Transverse colon (tissue), 3 donors: ENCODE measurements around the gene FBXO21.

Experiments used
- CTCF ChIP-seq, 5 experiments: fragments of 200-600 bp in 3 of 5; fragments of 450-650 bp in 2 of 5; sonication (generic) in 3 of 5; IDR thresholded peaks; 1 replicate in 2 of 5; 2 replicates in 3 of 5; pipeline ENCODE4 v1.5.1; 2016 to 2017; ENCODE audit warnings: antibody characterized with exemption in 5 of 5, inconsistent platforms in 3 of 5, mild to moderate bottlenecking in 2 of 5, moderate library complexity in 1 of 5
- EP300 ChIP-seq: sonication (generic); formaldehyde crosslinking; IDR thresholded peaks from one replicate; pipeline ENCODE4 v1.6.1; 2017; ENCODE audit warnings: antibody characterized with exemption, low read depth
- POLR2A ChIP-seq: fragments of 450-650 bp; IDR thresholded peaks from one replicate; pipeline ENCODE4 v1.6.1; 2016; ENCODE audit warnings: antibody characterized with exemption, mild to moderate bottlenecking, moderate library complexity

DNA sequence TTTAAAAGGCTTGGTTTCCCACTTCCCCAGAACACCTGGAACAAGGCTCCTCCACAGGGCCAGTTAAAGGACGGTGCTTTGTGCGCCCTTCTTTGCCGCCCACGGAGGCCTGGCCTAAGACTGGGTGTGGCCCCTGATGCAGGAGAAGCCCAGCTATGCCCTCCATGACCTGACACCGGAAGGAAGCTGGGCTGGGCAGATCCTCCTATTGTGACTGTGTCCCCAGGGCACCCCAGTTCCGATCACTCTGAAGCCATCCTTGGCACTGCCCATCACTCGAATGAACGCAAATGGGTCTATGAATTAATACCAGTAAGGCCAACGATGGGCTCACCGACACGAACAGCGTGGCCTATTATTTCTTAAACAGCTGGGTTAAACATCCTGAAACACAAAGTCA is 42.6 kb downstream of the FBXO21 start:
- TF ChIP-seq POLR2A: no peak
- no peak for TF ChIP-seq CTCF (IDR thresholded peaks at IDR 0.05)
- no peak for TF ChIP-seq EP300
